HepG2 (cell line): ENCODE measurements around the gene SYPL2. TPM values are rescaled to one million over a fixed set of nuclear protein-coding genes. Genes with fewer than 3 reads are reported as not detected.

Source experiments
- ATAC-seq: fragments of 200-7000 bp; cut with Tn5 transposase; 3 replicates; pipeline ENCODE4 v1.9.1; 2020; ENCODE audit warnings: mild to moderate bottlenecking, moderate library complexity
- BruUV-seq: library from RNA; stranded (reverse); fragments of 400-500 nt; replicated peaks from 2 replicates; lab custom pipeline; 2021; lab: Mats Ljungman, UMichigan
- CTCF ChIA-PET: fragments of 300-600 bp; formaldehyde crosslinking; extraction: SDS; loops from one replicate; lab custom pipeline; 2021; ENCODE audit warnings: low total read pairs, inconsistent platforms, low intra/inter-chr PET ratio; lab: Yijun Ruan, JAX
- POLR2A ChIA-PET: fragments of 350-600 bp; sonication (Branson Sonifier 250); formaldehyde crosslinking; loops from one replicate; lab custom pipeline; 2020; ENCODE audit warnings: antibody characterized with exemption, inconsistent platforms; lab: Yijun Ruan, JAX
- DNase-seq: peaks from one replicate; pipeline ENCODE4 v3.0.0-alpha.2; 2015; ENCODE audit warnings: low spot score
- FAIRE-seq: peaks from 3 replicates; lab custom pipeline; 2011; peaks lifted over from hg19 to GRCh38; lab: Jason Lieb, UNC
- H2AFZ ChIP-seq: one replicate; pipeline ENCODE4 v1.6.1; 2011; ENCODE audit warnings: low read length, inconsistent platforms
- H3K27ac ChIP-seq: fragments of 300-600 bp; 3 replicates; pipeline ENCODE4 v1.8.0; 2011; ENCODE audit warnings: mixed run types, mild to moderate bottlenecking, mixed read lengths, low read length, inconsistent platforms; ENCODE audit not compliant: insufficient read depth; ENCODE audit errors: extremely low read length
- H3K27me3 ChIP-seq, 2 experiments: fragments of 200-600 bp in 1 of 2; 2 replicates in 1 of 2; 3 replicates in 1 of 2; pipeline versions ENCODE4 v1.6.0 to v1.8.0; 2011; ENCODE audit warnings: low read length in 2 of 2, mild to moderate bottlenecking in 2 of 2, moderate library complexity in 2 of 2, inconsistent platforms in 1 of 2; ENCODE audit not compliant: insufficient read depth in 2 of 2, control insufficient read depth in 1 of 2
- H3K36me3 ChIP-seq, 2 experiments: fragments of 200-600 bp in 1 of 2; replicated peaks in 1 of 2; 2 replicates in 1 of 2; 3 replicates in 1 of 2; pipeline versions ENCODE4 v1.5.1 to v1.8.0; 2011; ENCODE audit warnings: low read length in 2 of 2, inconsistent platforms in 1 of 2; ENCODE audit not compliant: insufficient read depth in 2 of 2, control insufficient read depth in 1 of 2
- H3K4me1 ChIP-seq: 2 replicates; pipeline ENCODE4 v1.5.1; 2012; ENCODE audit warnings: low read length, inconsistent platforms; ENCODE audit not compliant: insufficient read depth
- H3K4me2 ChIP-seq: 2 replicates; pipeline ENCODE4 v1.6.0; 2011; ENCODE audit warnings: low read depth, low read length, inconsistent platforms
- H3K4me3 ChIP-seq, 3 experiments: fragments of 200-600 bp in 1 of 3; sonication (generic), shearing (Covaris generic) in 1 of 3; replicated peaks in 1 of 3; 2 replicates each; pipeline ENCODE4 v1.5.1; 2011 to 2016; ENCODE audit warnings: low read length in 3 of 3, inconsistent platforms in 2 of 3, low read depth in 2 of 3, mild to moderate bottlenecking in 2 of 3, control low read depth in 1 of 3, mixed read lengths in 1 of 3; ENCODE audit not compliant: insufficient read depth in 1 of 3
- H3K79me2 ChIP-seq: one replicate; pipeline ENCODE4 v1.6.1; 2011; ENCODE audit warnings: low read length, inconsistent platforms; ENCODE audit not compliant: insufficient read depth
- H3K9ac ChIP-seq: 2 replicates; pipeline ENCODE4 v1.6.0; 2011; ENCODE audit warnings: mild to moderate bottlenecking, low read depth, low read length, inconsistent platforms; ENCODE audit not compliant: insufficient read depth
- H3K9me3 ChIP-seq: 2 replicates; pipeline ENCODE4 v1.5.1; 2012; ENCODE audit warnings: mild to moderate bottlenecking, low read length
- H4K20me1 ChIP-seq: 2 replicates; pipeline ENCODE4 v1.6.0; 2011; ENCODE audit warnings: inconsistent platforms, mild to moderate bottlenecking, low read length, moderate library complexity; ENCODE audit not compliant: insufficient read depth
- CCDC6 ChIP-seq: sonication (generic); formaldehyde crosslinking; IDR thresholded peaks from 2 replicates; pipeline ENCODE4 v1.8.1; 2022; ENCODE audit warnings: mild to moderate bottlenecking, missing genetic modification reagents, moderate library complexity
- CEBPZ ChIP-seq: IDR thresholded peaks from 2 replicates; pipeline ENCODE4 v1.6.1; 2012; ENCODE audit warnings: low read length, improper control_type of control experiment
- CENPBD1 ChIP-seq: sonication (generic); formaldehyde crosslinking; IDR thresholded peaks from 2 replicates; pipeline ENCODE4 v1.8.0; 2022; ENCODE audit warnings: missing genetic modification reagents, low read depth, mild to moderate bottlenecking, borderline replicate concordance
- KDM4B ChIP-seq: sonication (generic); formaldehyde crosslinking; IDR thresholded peaks from 2 replicates; pipeline ENCODE4 v1.4.0; 2020; ENCODE audit warnings: missing genetic modification reagents
- ZMYM3 ChIP-seq: sonication (generic); formaldehyde crosslinking; IDR thresholded peaks from 2 replicates; pipeline ENCODE4 v1.5.1; 2020; ENCODE audit warnings: mild to moderate bottlenecking, missing genetic modification reagents
- ZNF720 ChIP-seq: sonication (generic); formaldehyde crosslinking; IDR thresholded peaks from 2 replicates; pipeline ENCODE4 v1.4.0; 2020; ENCODE audit warnings: missing genetic modification reagents
- WGBS: methylation state at CpG from one replicate; pipeline ENCODE4 v1.1.6; 2017; ENCODE audit warnings: low lambda C conversion rate; 5-methylcytosine and 5-hydroxymethylcytosine counted together
- in situ Hi-C: cut with HindIII; loops from 2 replicates; pipeline ENCODE4 v1.10.0; 2017; ENCODE audit warnings: low pct_unique_long_range_greater_than_20kb; ENCODE audit not compliant: extremely low pct_ligation_motif_present
- intact Hi-C: fragments of 100-400 bp; cut with micrococcal nuclease; formaldehyde crosslinking; loops from one replicate; pipeline ENCODE4 v1.10.0; 2022; ENCODE audit not compliant: unreplicated experiment
- polyA plus RNA-seq, 8 experiments: library from polyadenylated mRNA; depleted of rRNA in 3 of 8; stranded (reverse) in 7 of 8; unstranded in 1 of 8; fragments of >200 nt; fragmentation: Illumina TruSeq in 4 of 8; extraction: Trizol in 4 of 8; gene quantifications; 2 replicates each; pipeline versions ENCODE4 v1.2.1 to v1.2.3, GENCODE V29; 2011 to 2016; ENCODE audit warnings: low read depth in 4 of 8, missing spikeins in 1 of 8, mixed read lengths in 1 of 8; ENCODE audit not compliant: insufficient read depth in 1 of 8
- total RNA-seq, 5 experiments: library from RNA; depleted of rRNA; stranded (reverse); fragments of >200 nt; fragmentation: Illumina TruSeq; extraction: Trizol; gene quantifications; 2 replicates each; pipeline ENCODE4 v1.2.3, GENCODE V29; 2016; ENCODE audit warnings: low read depth in 1 of 5

SYPL2 gene
- total and polyA plus RNA-seq, 2 of the 13 experiments (the other 11 are each of a cell fraction or from before 2014, with no cell fraction given) = 0.17 to 0.24 TPM

GRCh38 chr1:109426281-109427170, 39.8 kb upstream of the SYPL2 start, which contains the start of gene PSMA5 (continued):
- TF ChIP-seq CEBPZ (no peak), ZNF720 (no peak)

- TF ChIP-seq KDM4B (no peak), ZMYM3 (CRISPR knock-in tag) (no peak), CCDC6 (CRISPR knock-in tag) (0 out of 2 replicates have a peak, but pooled peaks have one; percentile 13), CENPBD1 (no peak)
- TF ChIP-seq, all 625 proteins: peak for 1
- CTCF ChIA-PET = no interaction called here
- DNase-seq (no peak), FAIRE-seq (no peak), ATAC-seq (no peak)
- in situ Hi-C loops = loop anchor here (5.0 kb wide), 1 partner anchor 55 kb away; the partner anchor contains the start of gene ATXN7L2
- Histone ChIP-seq H2AFZ (no peak overlapping the region), H3K36me3 (peaks cover 0 to 4% of the 10 kb centered on the region in 2 experiments; a peak in 2 of 5 replicates), H3K4me1 (peaks cover 45% of the 10 kb centered on the region), H3K9me3 (no peaks in the 10 kb centered on the region), H3K79me2 (peaks cover 42% of the 10 kb centered on the region), H3K27ac (peak overlapping the region; percentile 93), H3K4me2 (peak overlapping the region; percentile 71), H3K27me3 (no peaks in the 10 kb centered on the region; a peak in 1 of 5 replicates), H3K9ac (peak overlapping the region; percentile 85), H3K4me3 (peak overlapping the region; percentile 66 to 90 (median 84)), H4K20me1 (peaks cover 14% of the 10 kb centered on the region)
- BruUV-seq = no TSS peak
- POLR2A ChIA-PET = interaction anchor here (0.9 to 2.3 kb wide), 12 partner anchors 11 to 337 kb away, joined by 3 to 12 read pairs (median 7); partner anchors contain the start of genes ATXN7L2, CYB561D1, GNAI3 and PSRC1
- intact Hi-C loops = loop anchor here (2.0 to 5.0 kb wide), 3 partner anchors 14 to 65 kb away; partner anchors contain the start of gene CYB561D1
- 9% methylated on average over 7 of the region's 7 CpGs for WGBS
Observed at GRCh38 chr1:109427171-109427467, 39.2 kb upstream of the SYPL2 start.
